SK-N-MC (cell line): ENCODE results near the gene SAFB2.

ENCODE experiments used
- EZH2 ChIP-seq: fragments of 200-600 bp; sonication (generic); IDR thresholded peaks from one replicate; pipeline ENCODE4 v1.6.1; 2017; ENCODE audit warnings: antibody characterized with exemption
- FOXP2 ChIP-seq: optimal IDR thresholded peaks from 2 replicates; pipeline ENCODE3; 2011; ENCODE audit warnings: mild to moderate bottlenecking, moderate library complexity; ENCODE audit not compliant: insufficient read depth; ENCODE audit errors: extremely low read length, control extremely low read depth
- POLR2AphosphoS5 ChIP-seq: IDR thresholded peaks from 2 replicates; pipeline ENCODE4 v1.6.1; 2012; ENCODE audit warnings: mild to moderate bottlenecking, low read depth, low read length, borderline replicate concordance

- TF ChIP-seq POLR2AphosphoS5, result no peak
- no peak for TF ChIP-seq EZH2
- TF ChIP-seq FOXP2, result no peak
These were observed 6.7 kb downstream of the SAFB2 start for GRCh38 chr19:5615756-5616327.
